ENCODE data around the gene CEMP1. TPM values are rescaled to one million over a fixed set of nuclear protein-coding genes. Genes with fewer than 3 reads are reported as not detected.

CEMP1 gene
- total RNA-seq, 1 donor from 2014 or later = not detected

DNA sequence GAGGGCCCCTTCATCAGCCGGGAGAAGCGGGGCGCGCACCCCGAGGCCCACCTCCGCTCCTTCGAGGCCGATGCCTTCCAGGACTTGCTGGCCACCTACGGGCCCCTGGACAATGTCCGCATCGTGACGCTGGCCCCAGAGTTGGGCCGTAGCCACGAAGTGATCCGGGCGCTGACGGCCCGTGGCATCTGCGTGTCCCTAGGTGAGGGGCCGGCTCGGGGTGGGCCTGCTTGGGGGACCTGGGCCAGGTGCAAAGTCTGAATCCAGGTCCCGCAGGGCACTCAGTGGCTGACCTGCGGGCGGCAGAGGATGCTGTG is 3.5 kb downstream of the CEMP1 start:
- Mint-ChIP-seq H3K27me3 (ENCODE audit: insufficient read depth, low read depth) (peaks cover 10% of the 10 kb centered on the region), H3K36me3 (no peaks in the 10 kb centered on the region), H3K27ac (no peak overlapping the region), H3K9me3 (no peaks in the 10 kb centered on the region), H3K4me3 (no peak overlapping the region), H3K4me1 (peaks cover 6% of the 10 kb centered on the region)
- H3K36me3 ChIP-seq = no peaks in the 10 kb centered on the region
- no peaks in the 10 kb centered on the region for H3K9me3 ChIP-seq (ENCODE audit: low read depth)
- no peaks in the 10 kb centered on the region for H4K20me1 ChIP-seq (ENCODE audit: low read depth)
- H3K4me1 ChIP-seq = no peaks in the 10 kb centered on the region
- no peak overlapping the region for H3K4me2 ChIP-seq
- peaks cover 11% of the 10 kb centered on the region for H3F3A ChIP-seq (ENCODE audit: low read depth)
- no peak overlapping the region for H3K9ac ChIP-seq
- no peaks in the 10 kb centered on the region for H3K79me2 ChIP-seq (ENCODE audit: low read depth)
- H2AFZ ChIP-seq (replicated peaks) = no peak overlapping the region
- no peak overlapping the region for H3K27ac ChIP-seq
- DNase-seq (ENCODE audit: low spot score) = no peak
- H3K27me3 ChIP-seq = peaks cover 3% of the 10 kb centered on the region
- H3K4me3 ChIP-seq = no peak overlapping the region
- no peak for TF ChIP-seq EZH2 (IDR thresholded peaks at IDR 0.05)
- TF ChIP-seq, protein P1, sequence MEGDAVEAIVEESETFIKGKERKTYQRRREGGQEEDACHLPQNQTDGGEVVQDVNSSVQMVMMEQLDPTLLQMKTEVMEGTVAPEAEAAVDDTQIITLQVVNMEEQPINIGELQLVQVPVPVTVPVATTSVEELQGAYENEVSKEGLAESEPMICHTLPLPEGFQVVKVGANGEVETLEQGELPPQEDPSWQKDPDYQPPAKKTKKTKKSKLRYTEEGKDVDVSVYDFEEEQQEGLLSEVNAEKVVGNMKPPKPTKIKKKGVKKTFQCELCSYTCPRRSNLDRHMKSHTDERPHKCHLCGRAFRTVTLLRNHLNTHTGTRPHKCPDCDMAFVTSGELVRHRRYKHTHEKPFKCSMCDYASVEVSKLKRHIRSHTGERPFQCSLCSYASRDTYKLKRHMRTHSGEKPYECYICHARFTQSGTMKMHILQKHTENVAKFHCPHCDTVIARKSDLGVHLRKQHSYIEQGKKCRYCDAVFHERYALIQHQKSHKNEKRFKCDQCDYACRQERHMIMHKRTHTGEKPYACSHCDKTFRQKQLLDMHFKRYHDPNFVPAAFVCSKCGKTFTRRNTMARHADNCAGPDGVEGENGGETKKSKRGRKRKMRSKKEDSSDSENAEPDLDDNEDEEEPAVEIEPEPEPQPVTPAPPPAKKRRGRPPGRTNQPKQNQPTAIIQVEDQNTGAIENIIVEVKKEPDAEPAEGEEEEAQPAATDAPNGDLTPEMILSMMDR (IDR thresholded peaks at IDR 0.05) = no peak
- TF ChIP-seq EZH2phosphoT487 (IDR thresholded peaks at IDR 0.05) = no peak

GRCh38 chr16:2527071-2527783 is 4.0 kb downstream of the CEMP1 start:
- Mint-ChIP-seq H3K9me3 (no peaks in the 10 kb centered on the region), H3K27ac (no peak overlapping the region), H3K36me3 (no peaks in the 10 kb centered on the region), H3K4me3 (no peak overlapping the region), H3K4me1 (peaks cover 6% of the 10 kb centered on the region), H3K27me3 (ENCODE audit: insufficient read depth, low read depth) (peaks cover 8% of the 10 kb centered on the region)
- Histone ChIP-seq H3K27ac (no peak overlapping the region), H3K9ac (no peak overlapping the region), H3K4me2 (no peak overlapping the region), H3K36me3 (no peaks in the 10 kb centered on the region), H4K20me1 (ENCODE audit: low read depth) (no peaks in the 10 kb centered on the region), H2AFZ (replicated peaks) (no peak overlapping the region), H3K27me3 (no peaks in the 10 kb centered on the region), H3K9me3 (ENCODE audit: low read depth) (no peaks in the 10 kb centered on the region), H3K79me2 (ENCODE audit: low read depth) (no peaks in the 10 kb centered on the region), H3K4me3 (no peak overlapping the region), H3F3A (ENCODE audit: low read depth) (peaks cover 11% of the 10 kb centered on the region), H3K4me1 (no peaks in the 10 kb centered on the region)
- DNase-seq (ENCODE audit: low spot score) = no peak
- no peak for TF ChIP-seq EZH2phosphoT487 (IDR thresholded peaks at IDR 0.05)
- TF ChIP-seq, protein P1 (IDR thresholded peaks at IDR 0.05) = no peak
- TF ChIP-seq EZH2 (IDR thresholded peaks at IDR 0.05) = no peak

DNA sequence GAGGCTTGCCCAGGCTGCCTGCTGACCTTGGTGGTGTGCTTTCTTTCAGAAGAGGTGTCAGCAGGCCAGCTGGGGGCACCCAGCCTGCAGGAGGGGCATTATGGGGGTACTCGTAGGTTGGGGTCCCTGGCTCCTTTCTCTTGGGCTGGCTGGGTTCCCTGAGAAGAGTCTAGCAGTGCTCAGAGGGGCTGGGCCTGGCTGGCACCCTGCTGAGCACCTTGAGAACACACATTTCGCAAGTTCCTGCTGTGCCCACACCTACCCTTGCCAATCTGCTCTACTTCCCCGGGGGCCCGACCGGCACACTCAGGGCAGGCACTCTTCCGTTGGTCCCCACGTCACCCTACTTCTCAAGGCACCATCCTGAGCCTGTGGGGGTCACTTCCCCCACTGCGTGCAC is 5.1 kb downstream of the CEMP1 start:
- TF ChIP-seq, protein P1 (IDR thresholded peaks at IDR 0.05) = no peak
- no peak for TF ChIP-seq EZH2phosphoT487 (IDR thresholded peaks at IDR 0.05)
- no peak for TF ChIP-seq EZH2 (IDR thresholded peaks at IDR 0.05)
- H2AFZ ChIP-seq (replicated peaks) = no peak overlapping the region
- no peak overlapping the region for H3K9ac ChIP-seq
- peaks cover 9% of the 10 kb centered on the region for H3K79me2 ChIP-seq (ENCODE audit: low read depth)
- H3K4me1 ChIP-seq = no peaks in the 10 kb centered on the region
- peaks cover 5% of the 10 kb centered on the region for H3K4me1 Mint-ChIP-seq
- no peaks in the 10 kb centered on the region for H3K36me3 Mint-ChIP-seq
- H3K27ac ChIP-seq = no peak overlapping the region
- H3F3A ChIP-seq (ENCODE audit: low read depth) = peaks cover 11% of the 10 kb centered on the region
- no peaks in the 10 kb centered on the region for H3K36me3 ChIP-seq
- H3K4me2 ChIP-seq = no peak overlapping the region
- H3K9me3 ChIP-seq (ENCODE audit: low read depth) = no peaks in the 10 kb centered on the region
- H3K27me3 Mint-ChIP-seq (ENCODE audit: insufficient read depth, low read depth) = peaks cover 5% of the 10 kb centered on the region
- no peaks in the 10 kb centered on the region for H3K27me3 ChIP-seq
- DNase-seq (ENCODE audit: low spot score) = no peak
- no peak overlapping the region for H3K27ac Mint-ChIP-seq
- peaks cover 1% of the 10 kb centered on the region for H4K20me1 ChIP-seq (ENCODE audit: low read depth)
- no peak overlapping the region for H3K4me3 Mint-ChIP-seq
- no peaks in the 10 kb centered on the region for H3K9me3 Mint-ChIP-seq
- H3K4me3 ChIP-seq = no peak overlapping the region

Measured in neural progenitor cell (in vitro differentiated cells).